ENCODE results near the gene FAM168A. TPM values are rescaled to one million over a fixed set of nuclear protein-coding genes. Genes with fewer than 3 reads are reported as not detected.
A peak's percentile ranks its signal among the peaks of the same experiment; 100 is the strongest.

FAM168A gene
- total and polyA plus RNA-seq, 2 of the 8 experiments (the other 6 are each of a cell fraction or from before 2014, with no cell fraction given): 17.1 to 21.6 TPM

DNA sequence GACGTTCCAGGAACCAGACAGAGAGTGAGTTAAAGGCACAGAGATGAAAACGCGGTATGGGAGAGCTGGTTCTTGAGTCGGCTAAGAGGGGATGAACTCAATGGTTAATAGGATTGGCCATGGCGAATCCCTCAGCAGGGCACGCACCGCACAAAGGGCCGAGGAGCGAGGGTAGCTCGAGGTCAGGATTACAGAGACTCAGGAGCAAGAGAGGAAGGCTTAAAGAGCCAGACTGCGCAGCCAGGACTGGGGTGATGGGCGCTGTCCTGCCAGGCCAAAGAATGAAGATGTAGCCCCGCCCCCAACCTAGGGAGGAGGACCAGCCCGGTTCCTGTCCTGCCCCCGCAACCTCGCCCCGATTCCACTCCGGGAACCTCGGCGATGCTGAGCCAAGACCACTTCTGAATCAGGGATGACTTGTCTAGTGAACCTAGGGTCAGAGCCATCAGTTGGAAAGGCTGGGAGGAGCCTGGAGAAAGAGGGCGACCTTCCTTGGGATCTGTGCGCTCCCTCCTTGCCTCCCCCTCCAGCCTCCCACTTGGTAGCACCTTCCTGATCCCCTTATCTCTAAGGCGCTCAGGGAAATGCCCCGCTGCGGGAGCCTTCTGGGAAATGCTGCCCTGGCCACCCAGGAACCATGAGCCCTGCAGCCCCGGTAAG, 48.2 kb upstream of the FAM168A start, which contains the start of gene PLEKHB1 (continued):
- TF ChIP-seq, protein P1, sequence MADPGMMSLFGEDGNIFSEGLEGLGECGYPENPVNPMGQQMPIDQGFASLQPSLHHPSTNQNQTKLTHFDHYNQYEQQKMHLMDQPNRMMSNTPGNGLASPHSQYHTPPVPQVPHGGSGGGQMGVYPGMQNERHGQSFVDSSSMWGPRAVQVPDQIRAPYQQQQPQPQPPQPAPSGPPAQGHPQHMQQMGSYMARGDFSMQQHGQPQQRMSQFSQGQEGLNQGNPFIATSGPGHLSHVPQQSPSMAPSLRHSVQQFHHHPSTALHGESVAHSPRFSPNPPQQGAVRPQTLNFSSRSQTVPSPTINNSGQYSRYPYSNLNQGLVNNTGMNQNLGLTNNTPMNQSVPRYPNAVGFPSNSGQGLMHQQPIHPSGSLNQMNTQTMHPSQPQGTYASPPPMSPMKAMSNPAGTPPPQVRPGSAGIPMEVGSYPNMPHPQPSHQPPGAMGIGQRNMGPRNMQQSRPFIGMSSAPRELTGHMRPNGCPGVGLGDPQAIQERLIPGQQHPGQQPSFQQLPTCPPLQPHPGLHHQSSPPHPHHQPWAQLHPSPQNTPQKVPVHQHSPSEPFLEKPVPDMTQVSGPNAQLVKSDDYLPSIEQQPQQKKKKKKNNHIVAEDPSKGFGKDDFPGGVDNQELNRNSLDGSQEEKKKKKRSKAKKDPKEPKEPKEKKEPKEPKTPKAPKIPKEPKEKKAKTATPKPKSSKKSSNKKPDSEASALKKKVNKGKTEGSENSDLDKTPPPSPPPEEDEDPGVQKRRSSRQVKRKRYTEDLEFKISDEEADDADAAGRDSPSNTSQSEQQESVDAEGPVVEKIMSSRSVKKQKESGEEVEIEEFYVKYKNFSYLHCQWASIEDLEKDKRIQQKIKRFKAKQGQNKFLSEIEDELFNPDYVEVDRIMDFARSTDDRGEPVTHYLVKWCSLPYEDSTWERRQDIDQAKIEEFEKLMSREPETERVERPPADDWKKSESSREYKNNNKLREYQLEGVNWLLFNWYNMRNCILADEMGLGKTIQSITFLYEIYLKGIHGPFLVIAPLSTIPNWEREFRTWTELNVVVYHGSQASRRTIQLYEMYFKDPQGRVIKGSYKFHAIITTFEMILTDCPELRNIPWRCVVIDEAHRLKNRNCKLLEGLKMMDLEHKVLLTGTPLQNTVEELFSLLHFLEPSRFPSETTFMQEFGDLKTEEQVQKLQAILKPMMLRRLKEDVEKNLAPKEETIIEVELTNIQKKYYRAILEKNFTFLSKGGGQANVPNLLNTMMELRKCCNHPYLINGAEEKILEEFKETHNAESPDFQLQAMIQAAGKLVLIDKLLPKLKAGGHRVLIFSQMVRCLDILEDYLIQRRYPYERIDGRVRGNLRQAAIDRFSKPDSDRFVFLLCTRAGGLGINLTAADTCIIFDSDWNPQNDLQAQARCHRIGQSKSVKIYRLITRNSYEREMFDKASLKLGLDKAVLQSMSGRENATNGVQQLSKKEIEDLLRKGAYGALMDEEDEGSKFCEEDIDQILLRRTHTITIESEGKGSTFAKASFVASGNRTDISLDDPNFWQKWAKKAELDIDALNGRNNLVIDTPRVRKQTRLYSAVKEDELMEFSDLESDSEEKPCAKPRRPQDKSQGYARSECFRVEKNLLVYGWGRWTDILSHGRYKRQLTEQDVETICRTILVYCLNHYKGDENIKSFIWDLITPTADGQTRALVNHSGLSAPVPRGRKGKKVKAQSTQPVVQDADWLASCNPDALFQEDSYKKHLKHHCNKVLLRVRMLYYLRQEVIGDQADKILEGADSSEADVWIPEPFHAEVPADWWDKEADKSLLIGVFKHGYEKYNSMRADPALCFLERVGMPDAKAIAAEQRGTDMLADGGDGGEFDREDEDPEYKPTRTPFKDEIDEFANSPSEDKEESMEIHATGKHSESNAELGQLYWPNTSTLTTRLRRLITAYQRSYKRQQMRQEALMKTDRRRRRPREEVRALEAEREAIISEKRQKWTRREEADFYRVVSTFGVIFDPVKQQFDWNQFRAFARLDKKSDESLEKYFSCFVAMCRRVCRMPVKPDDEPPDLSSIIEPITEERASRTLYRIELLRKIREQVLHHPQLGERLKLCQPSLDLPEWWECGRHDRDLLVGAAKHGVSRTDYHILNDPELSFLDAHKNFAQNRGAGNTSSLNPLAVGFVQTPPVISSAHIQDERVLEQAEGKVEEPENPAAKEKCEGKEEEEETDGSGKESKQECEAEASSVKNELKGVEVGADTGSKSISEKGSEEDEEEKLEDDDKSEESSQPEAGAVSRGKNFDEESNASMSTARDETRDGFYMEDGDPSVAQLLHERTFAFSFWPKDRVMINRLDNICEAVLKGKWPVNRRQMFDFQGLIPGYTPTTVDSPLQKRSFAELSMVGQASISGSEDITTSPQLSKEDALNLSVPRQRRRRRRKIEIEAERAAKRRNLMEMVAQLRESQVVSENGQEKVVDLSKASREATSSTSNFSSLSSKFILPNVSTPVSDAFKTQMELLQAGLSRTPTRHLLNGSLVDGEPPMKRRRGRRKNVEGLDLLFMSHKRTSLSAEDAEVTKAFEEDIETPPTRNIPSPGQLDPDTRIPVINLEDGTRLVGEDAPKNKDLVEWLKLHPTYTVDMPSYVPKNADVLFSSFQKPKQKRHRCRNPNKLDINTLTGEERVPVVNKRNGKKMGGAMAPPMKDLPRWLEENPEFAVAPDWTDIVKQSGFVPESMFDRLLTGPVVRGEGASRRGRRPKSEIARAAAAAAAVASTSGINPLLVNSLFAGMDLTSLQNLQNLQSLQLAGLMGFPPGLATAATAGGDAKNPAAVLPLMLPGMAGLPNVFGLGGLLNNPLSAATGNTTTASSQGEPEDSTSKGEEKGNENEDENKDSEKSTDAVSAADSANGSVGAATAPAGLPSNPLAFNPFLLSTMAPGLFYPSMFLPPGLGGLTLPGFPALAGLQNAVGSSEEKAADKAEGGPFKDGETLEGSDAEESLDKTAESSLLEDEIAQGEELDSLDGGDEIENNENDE (IDR thresholded peaks at IDR 0.05; ENCODE audit: insufficient replicate concordance, low read length): no peak
- TF ChIP-seq BRCA1 (IDR thresholded peaks at IDR 0.05; ENCODE audit: low read depth, low read length) (no peak), KDM4A (IDR thresholded peaks at IDR 0.05; ENCODE audit: low read depth, low read length, severe bottlenecking) (peak; percentile 66), EP300 (IDR thresholded peaks at IDR 0.05; ENCODE audit: borderline replicate concordance in 1 of 2, low read depth in 2 of 2, low read length in 2 of 2) (peak in 1 of 2 experiments; percentile 66; a peak in 1 of 3 replicates), CEBPB (IDR thresholded peaks at IDR 0.05; ENCODE audit: low read depth, low read length) (no peak), EGR1 (IDR thresholded peaks at IDR 0.05; ENCODE audit: borderline replicate concordance, low read depth, low read length) (no peak; the same call in 1 of the 2 replicates), SP4 (IDR thresholded peaks at IDR 0.05; ENCODE audit: low read length) (no peak), TBP (IDR thresholded peaks at IDR 0.05; ENCODE audit: low read depth, low read length) (peak; percentile 49), POLR2AphosphoS5 (IDR thresholded peaks at IDR 0.05; ENCODE audit: low read depth, low read length) (peak; percentile 47; the same call in 1 of the 2 replicates), CHD2 (IDR thresholded peaks at IDR 0.05; ENCODE audit: low read length) (no peak), TEAD4 (IDR thresholded peaks at IDR 0.05; ENCODE audit: low read depth, low read length) (no peak), ZNF274 (IDR thresholded peaks at IDR 0.05; ENCODE audit: borderline replicate concordance, extremely low read depth, low read length) (no peak)

Measured in H1 (cell line).